ENCODE measurements around the gene LUC7L3. TPM values are rescaled to one million over a fixed set of nuclear protein-coding genes. Genes with fewer than 3 reads are reported as not detected.
"Not testable (repeated sequence)": the region's sequence is repeated elsewhere in the genome, so short reads cannot be mapped to it uniquely, and the experiment has no call there.

The LUC7L3 gene
- total RNA-seq, 2 experiments from 2014 or later = 116 to 126 TPM

- DNase-seq (peak in 1 of 14 experiments; percentile 32), ATAC-seq (ENCODE audit: poor library complexity) (peak; percentile 4)
- ChIA-PET POLR2A (interaction anchor here (0.6 to 4.2 kb wide), 8 partner anchors 10 to 445 kb away, joined by 3 to 82 read pairs (median 4); partner anchors contain the start of genes LRRC59, LUC7L3, NME1 and TOB1), CTCF (interaction anchor here (1.2 kb wide), 1 partner anchor 13 kb away, joined by 3 read pairs; no protein-coding TSS in a partner anchor)
- peaks cover 40% of the 10 kb centered on the region for H3K4me1 Mint-ChIP-seq (ENCODE audit: low read depth)
- no peaks in the 10 kb centered on the region for H3K27me3 ChIP-seq (ENCODE audit: control insufficient read depth in 1 of 2, insufficient read depth in 2 of 2, low read length in 2 of 2)
- no peaks in the 10 kb centered on the region for H3K9me3 Mint-ChIP-seq
- intact Hi-C loops (cut with DNase I, micrococcal nuclease) = loop anchor here (1.0 to 10.0 kb wide), 4 partner anchors 11 to 459 kb away; partner anchors contain the start of genes ABCC3 (in 1 of the 2), EME1 (in 1 of the 2), LUC7L3 (in 1 of the 2) and MRPL27 (in 1 of the 2)
- H3K36me3 Mint-ChIP-seq (ENCODE audit: low read depth) = peaks cover 30% of the 10 kb centered on the region
- H3K4me3 ChIP-seq (ENCODE audit: low read length) = peak overlapping the region; percentile 75
- peak overlapping the region; percentile 97 for H3K27ac Mint-ChIP-seq
- no peaks in the 10 kb centered on the region for H3K9me3 ChIP-seq (ENCODE audit: control insufficient read depth in 1 of 2, insufficient read depth in 1 of 2, low read length in 2 of 2)
- H3K27me3 Mint-ChIP-seq = no peaks in the 10 kb centered on the region
- H3K27ac ChIP-seq (ENCODE audit: low read depth in 1 of 2, low read length in 2 of 2) = peak overlapping the region; percentile 84 to 95
- no peak for TF ChIP-seq CTCF (IDR thresholded peaks at IDR 0.05)
- H3K4me3 Mint-ChIP-seq = peak overlapping the region; percentile 99
- H3K36me3 ChIP-seq (ENCODE audit: insufficient read depth, low read length) = peaks cover 3% of the 10 kb centered on the region
- peaks cover 40% of the 10 kb centered on the region for H3K4me1 ChIP-seq (ENCODE audit: insufficient read depth, low read length)
Measured at GRCh38 chr17:50708050-50709000, 11.1 kb upstream of the LUC7L3 start.

GRCh38 chr17:50709053-50709452 lies 10.3 kb upstream of the LUC7L3 start:
- peak overlapping the region; percentile 75 for H3K4me3 ChIP-seq (ENCODE audit: low read length)
- not testable (repeated sequence) for DNase-seq

GRCh38 chr17:50710025-50710424 lies 9.4 kb upstream of the LUC7L3 start:
- ATAC-seq (ENCODE audit: poor library complexity) (no peak), DNase-seq (no peak)
- intact Hi-C loops (cut with DNase I, micrococcal nuclease) = no loop called here
- H3K4me3 ChIP-seq (ENCODE audit: low read length) = no peak overlapping the region
- Mint-ChIP-seq H3K27me3 (no peaks in the 10 kb centered on the region), H3K36me3 (ENCODE audit: low read depth) (peaks cover 16% of the 10 kb centered on the region), H3K4me1 (ENCODE audit: low read depth) (peaks cover 32% of the 10 kb centered on the region), H3K27ac (peak overlapping the region; percentile 76), H3K4me3 (peak overlapping the region; percentile 23), H3K9me3 (no peaks in the 10 kb centered on the region)
- H3K4me1 ChIP-seq (ENCODE audit: insufficient read depth, low read length) = peaks cover 35% of the 10 kb centered on the region
- TF ChIP-seq CTCF (IDR thresholded peaks at IDR 0.05) = no peak
- no peaks in the 10 kb centered on the region for H3K9me3 ChIP-seq (ENCODE audit: control insufficient read depth in 1 of 2, insufficient read depth in 1 of 2, low read length in 2 of 2)
- POLR2A ChIA-PET = interaction anchor here (4.2 kb wide), 1 partner anchor 9 kb away, joined by 82 read pairs; the partner anchor contains the start of gene LUC7L3
- no peaks in the 10 kb centered on the region for H3K27me3 ChIP-seq (ENCODE audit: control insufficient read depth in 1 of 2, insufficient read depth in 2 of 2, low read length in 2 of 2)
- CTCF ChIA-PET = no interaction called here
- no peak overlapping the region for H3K27ac ChIP-seq (ENCODE audit: low read depth in 1 of 2, low read length in 2 of 2)
- H3K36me3 ChIP-seq (ENCODE audit: insufficient read depth, low read length) = no peaks in the 10 kb centered on the region

More at GRCh38 chr17:50709053-50709452, 10.3 kb upstream of the LUC7L3 start:
- Mint-ChIP-seq H3K4me1 (ENCODE audit: low read depth) (peaks cover 33% of the 10 kb centered on the region), H3K4me3 (peak overlapping the region; percentile 99), H3K27ac (peak overlapping the region; percentile 97), H3K36me3 (ENCODE audit: low read depth) (peaks cover 23% of the 10 kb centered on the region)
- POLR2A ChIA-PET = interaction anchor here (0.6 to 4.2 kb wide), 5 partner anchors 10 to 312 kb away, joined by 3 to 82 read pairs (median 8); partner anchors contain the start of genes LRRC59, LUC7L3 and TOB1
- H3K36me3 ChIP-seq (ENCODE audit: insufficient read depth, low read length); H3K9me3 ChIP-seq (ENCODE audit: control insufficient read depth in 1 of 2, insufficient read depth in 1 of 2, low read length in 2 of 2); ATAC-seq (ENCODE audit: poor library complexity); H3K9me3 Mint-ChIP-seq; H3K27me3 ChIP-seq (ENCODE audit: control insufficient read depth in 1 of 2, insufficient read depth in 2 of 2, low read length in 2 of 2); H3K27me3 Mint-ChIP-seq; CTCF ChIA-PET: not testable (repeated sequence)
- intact Hi-C loops (cut with DNase I, micrococcal nuclease) = loop anchor here (5.0 to 10.0 kb wide), 3 partner anchors 77 to 458 kb away; partner anchors contain the start of genes ABCC3 (in 1 of the 2), EME1 (in 1 of the 2), MRPL27 (in 1 of the 2) and NME2 (in 1 of the 2)
- peak overlapping the region; percentile 84 to 95 for H3K27ac ChIP-seq (ENCODE audit: low read depth in 1 of 2, low read length in 2 of 2)
- H3K4me1 ChIP-seq (ENCODE audit: insufficient read depth, low read length) = peaks cover 36% of the 10 kb centered on the region

Data from CD4-positive, alpha-beta T cell (primary cell).